Measurements from ENCODE around the gene GPR152. TPM values are rescaled to one million over a fixed set of nuclear protein-coding genes. Genes with fewer than 3 reads are reported as not detected.

GPR152 gene
- total RNA-seq, 1 donor from 2014 or later = not detected

- Mint-ChIP-seq H3K27ac (ENCODE audit: unreplicated experiment) (no peak overlapping the region), H3K27me3 (ENCODE audit: low read depth, unreplicated experiment) (peaks cover 23% of the 10 kb centered on the region), H3K4me3 (ENCODE audit: unreplicated experiment) (no peak overlapping the region), H3K9me3 (ENCODE audit: unreplicated experiment) (no peaks in the 10 kb centered on the region), H3K36me3 (ENCODE audit: low read depth, unreplicated experiment) (peaks cover 2% of the 10 kb centered on the region), H3K4me1 (ENCODE audit: low read depth, unreplicated experiment) (peaks cover 4% of the 10 kb centered on the region)
- Histone ChIP-seq H3K9ac (ENCODE audit: low read length) (no peak overlapping the region), H3K27me3 (ENCODE audit: insufficient read depth, low read length) (peaks cover 2% of the 10 kb centered on the region), H3K9me3 (ENCODE audit: insufficient read depth, low read depth, low read length) (no peaks in the 10 kb centered on the region), H3K36me3 (ENCODE audit: insufficient read depth, low read length) (no peaks in the 10 kb centered on the region), H3K4me3 (ENCODE audit: insufficient read depth, low read depth, low read length) (no peak overlapping the region), H4K20me1 (ENCODE audit: insufficient read depth, low read length) (no peaks in the 10 kb centered on the region), H3K4me1 (ENCODE audit: insufficient read depth, low read length) (peaks cover 8% of the 10 kb centered on the region), H2AFZ (ENCODE audit: low read depth, low read length) (no peak overlapping the region), H3K79me2 (ENCODE audit: insufficient read depth, low read length) (no peaks in the 10 kb centered on the region), H3K4me2 (ENCODE audit: low read length) (no peak overlapping the region), H3K27ac (ENCODE audit: low read depth, low read length) (no peak overlapping the region)
- TF ChIP-seq, protein P1, sequence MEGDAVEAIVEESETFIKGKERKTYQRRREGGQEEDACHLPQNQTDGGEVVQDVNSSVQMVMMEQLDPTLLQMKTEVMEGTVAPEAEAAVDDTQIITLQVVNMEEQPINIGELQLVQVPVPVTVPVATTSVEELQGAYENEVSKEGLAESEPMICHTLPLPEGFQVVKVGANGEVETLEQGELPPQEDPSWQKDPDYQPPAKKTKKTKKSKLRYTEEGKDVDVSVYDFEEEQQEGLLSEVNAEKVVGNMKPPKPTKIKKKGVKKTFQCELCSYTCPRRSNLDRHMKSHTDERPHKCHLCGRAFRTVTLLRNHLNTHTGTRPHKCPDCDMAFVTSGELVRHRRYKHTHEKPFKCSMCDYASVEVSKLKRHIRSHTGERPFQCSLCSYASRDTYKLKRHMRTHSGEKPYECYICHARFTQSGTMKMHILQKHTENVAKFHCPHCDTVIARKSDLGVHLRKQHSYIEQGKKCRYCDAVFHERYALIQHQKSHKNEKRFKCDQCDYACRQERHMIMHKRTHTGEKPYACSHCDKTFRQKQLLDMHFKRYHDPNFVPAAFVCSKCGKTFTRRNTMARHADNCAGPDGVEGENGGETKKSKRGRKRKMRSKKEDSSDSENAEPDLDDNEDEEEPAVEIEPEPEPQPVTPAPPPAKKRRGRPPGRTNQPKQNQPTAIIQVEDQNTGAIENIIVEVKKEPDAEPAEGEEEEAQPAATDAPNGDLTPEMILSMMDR (IDR thresholded peaks at IDR 0.05; ENCODE audit: insufficient read depth, low read depth, low read length) = no peak
- no peak for TF ChIP-seq EZH2 (IDR thresholded peaks at IDR 0.05; ENCODE audit: insufficient read depth, low read length)
- FAIRE-seq (no peak), DNase-seq (ENCODE audit: low read depth) (no peak)
Measured at GRCh38 chr11:67417425-67417824, 35.1 kb downstream of the GPR152 start.

DNA sequence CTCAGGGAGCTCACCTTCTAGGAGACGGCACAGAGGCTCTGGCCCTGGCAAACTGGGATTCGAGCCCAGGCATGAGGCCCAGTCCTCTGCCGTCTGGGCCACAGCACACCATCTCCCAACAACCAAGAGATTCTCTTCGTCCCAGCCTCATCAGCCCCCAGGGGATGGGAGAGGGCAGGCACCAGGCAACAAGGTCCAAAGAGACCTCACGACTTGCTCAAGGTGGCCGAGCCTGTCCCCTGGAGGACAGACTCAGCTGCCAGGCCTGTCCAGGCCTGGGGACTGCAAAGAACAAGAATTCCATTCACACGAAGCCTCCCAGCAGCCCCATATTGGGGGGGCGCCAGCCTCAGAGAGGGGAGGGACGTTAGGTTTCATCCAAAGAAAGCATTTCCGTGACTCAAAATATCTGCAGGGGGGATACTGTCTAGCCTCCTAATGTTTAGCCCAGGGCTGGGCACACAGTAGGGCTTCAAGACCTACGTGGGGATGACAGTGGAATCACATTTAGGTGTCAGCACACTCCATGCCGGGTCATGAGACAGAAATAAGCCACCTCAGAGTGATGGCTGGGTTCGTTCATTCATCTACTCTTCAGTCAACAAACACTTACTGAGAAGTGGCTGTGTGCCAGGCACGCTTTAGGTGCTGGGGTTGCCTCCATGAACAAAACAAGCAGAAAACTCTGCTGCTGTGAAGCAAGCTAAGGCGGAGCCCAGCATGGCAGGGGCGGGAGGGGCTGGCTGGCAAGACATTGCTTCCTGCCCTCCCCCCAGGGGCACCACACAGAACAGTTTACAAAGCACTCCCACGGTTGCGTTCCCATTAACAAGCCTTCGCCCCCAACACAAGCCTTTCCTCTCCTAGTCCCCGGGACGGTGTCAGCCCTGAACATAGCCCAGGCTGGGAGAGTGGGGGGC, 35.9 kb downstream of the GPR152 start:
- no peak for FAIRE-seq
- no peak overlapping the region for H3K27ac Mint-ChIP-seq (ENCODE audit: unreplicated experiment)
- Histone ChIP-seq H3K9me3 (ENCODE audit: insufficient read depth, low read depth, low read length) (no peaks in the 10 kb centered on the region), H3K4me3 (ENCODE audit: insufficient read depth, low read depth, low read length) (no peak overlapping the region), H2AFZ (ENCODE audit: low read depth, low read length) (no peak overlapping the region), H4K20me1 (ENCODE audit: insufficient read depth, low read length) (no peaks in the 10 kb centered on the region), H3K27me3 (ENCODE audit: insufficient read depth, low read length) (peaks cover 7% of the 10 kb centered on the region), H3K9ac (ENCODE audit: low read length) (no peak overlapping the region), H3K4me1 (ENCODE audit: insufficient read depth, low read length) (peaks cover 8% of the 10 kb centered on the region), H3K27ac (ENCODE audit: low read depth, low read length) (no peak overlapping the region), H3K79me2 (ENCODE audit: insufficient read depth, low read length) (no peaks in the 10 kb centered on the region), H3K4me2 (ENCODE audit: low read length) (no peak overlapping the region), H3K36me3 (ENCODE audit: insufficient read depth, low read length) (no peaks in the 10 kb centered on the region)
- H3K4me3 Mint-ChIP-seq (ENCODE audit: unreplicated experiment) = peak overlapping the region; percentile 52
- no peak for DNase-seq (ENCODE audit: low read depth)
- TF ChIP-seq EZH2 (IDR thresholded peaks at IDR 0.05; ENCODE audit: insufficient read depth, low read length) = no peak
- TF ChIP-seq, protein P1 (IDR thresholded peaks at IDR 0.05; ENCODE audit: insufficient read depth, low read depth, low read length) = no peak
- peaks cover 23% of the 10 kb centered on the region for H3K27me3 Mint-ChIP-seq (ENCODE audit: low read depth, unreplicated experiment)
- H3K9me3 Mint-ChIP-seq (ENCODE audit: unreplicated experiment) = no peaks in the 10 kb centered on the region
- H3K4me1 Mint-ChIP-seq (ENCODE audit: low read depth, unreplicated experiment) = peaks cover 4% of the 10 kb centered on the region
- peaks cover 2% of the 10 kb centered on the region for H3K36me3 Mint-ChIP-seq (ENCODE audit: low read depth, unreplicated experiment)
